ENCODE data around the gene FOCAD. TPM values are rescaled to one million over a fixed set of nuclear protein-coding genes. Genes with fewer than 3 reads are reported as not detected.

FOCAD gene
- total RNA-seq, 1 donor from 2014 or later = 28.7 TPM

- Mint-ChIP-seq H3K27me3 (ENCODE audit: low read depth) (no peaks in the 10 kb centered on the region), H3K36me3 (ENCODE audit: low read depth) (peaks cover 10% of the 10 kb centered on the region), H3K4me1 (ENCODE audit: low read depth) (no peaks in the 10 kb centered on the region), H3K27ac (ENCODE audit: unreplicated experiment) (no peak overlapping the region), H3K9me3 (ENCODE audit: low read depth) (no peaks in the 10 kb centered on the region), H3K4me3 (ENCODE audit: unreplicated experiment) (no peak overlapping the region)
- TF ChIP-seq CTCF (IDR thresholded peaks at IDR 0.05) = no peak
- DNase-seq (ENCODE audit: low spot score) = no peak
Measured at GRCh38 chr9:20742833-20743232, 58.8 kb downstream of the FOCAD start.

GRCh38 chr9:20744036-20744630 is 60.1 kb downstream of the FOCAD start:
- H3K9me3 Mint-ChIP-seq (ENCODE audit: low read depth) = no peaks in the 10 kb centered on the region
- no peak overlapping the region for H3K4me3 Mint-ChIP-seq (ENCODE audit: unreplicated experiment)
- no peak for TF ChIP-seq CTCF (IDR thresholded peaks at IDR 0.05)

GRCh38 chr9:20746967-20747366 is 62.9 kb downstream of the FOCAD start:
- no peaks in the 10 kb centered on the region for H3K9me3 Mint-ChIP-seq (ENCODE audit: low read depth)
- H3K4me3 Mint-ChIP-seq (ENCODE audit: unreplicated experiment) = no peak overlapping the region
- H3K27ac Mint-ChIP-seq (ENCODE audit: unreplicated experiment) = no peak overlapping the region
- DNase-seq (ENCODE audit: low spot score) = no peak
- peaks cover 7% of the 10 kb centered on the region for H3K4me1 Mint-ChIP-seq (ENCODE audit: low read depth)
- no peak for TF ChIP-seq CTCF (IDR thresholded peaks at IDR 0.05)
- no peaks in the 10 kb centered on the region for H3K27me3 Mint-ChIP-seq (ENCODE audit: low read depth)
- H3K36me3 Mint-ChIP-seq (ENCODE audit: low read depth) = peaks cover 3% of the 10 kb centered on the region

More at GRCh38 chr9:20744036-20744630, 60.1 kb downstream of the FOCAD start:
- Mint-ChIP-seq H3K36me3 (ENCODE audit: low read depth) (peaks cover 9% of the 10 kb centered on the region), H3K4me1 (ENCODE audit: low read depth) (no peaks in the 10 kb centered on the region), H3K27me3 (ENCODE audit: low read depth) (no peaks in the 10 kb centered on the region), H3K27ac (ENCODE audit: unreplicated experiment) (no peak overlapping the region)
- no peak for DNase-seq (ENCODE audit: low spot score)

GRCh38 chr9:20749496-20750198 is 65.6 kb downstream of the FOCAD start:
- TF ChIP-seq CTCF (IDR thresholded peaks at IDR 0.05) = no peak
- Mint-ChIP-seq H3K4me3 (ENCODE audit: unreplicated experiment) (no peak overlapping the region), H3K27ac (ENCODE audit: unreplicated experiment) (no peak overlapping the region), H3K27me3 (ENCODE audit: low read depth) (no peaks in the 10 kb centered on the region), H3K36me3 (ENCODE audit: low read depth) (no peaks in the 10 kb centered on the region), H3K9me3 (ENCODE audit: low read depth) (no peaks in the 10 kb centered on the region), H3K4me1 (ENCODE audit: low read depth) (peaks cover 10% of the 10 kb centered on the region)
- no peak for DNase-seq (ENCODE audit: low spot score)

GRCh38 chr9:20753761-20754160 is 69.7 kb downstream of the FOCAD start:
- Mint-ChIP-seq H3K4me3 (ENCODE audit: unreplicated experiment) (no peak overlapping the region), H3K9me3 (ENCODE audit: low read depth) (no peaks in the 10 kb centered on the region), H3K36me3 (ENCODE audit: low read depth) (peaks cover 5% of the 10 kb centered on the region), H3K27me3 (ENCODE audit: low read depth) (no peaks in the 10 kb centered on the region), H3K27ac (ENCODE audit: unreplicated experiment) (no peak overlapping the region), H3K4me1 (ENCODE audit: low read depth) (peaks cover 10% of the 10 kb centered on the region)
- no peak for DNase-seq (ENCODE audit: low spot score)
- no peak for TF ChIP-seq CTCF (IDR thresholded peaks at IDR 0.05)

All from chondrocyte (in vitro differentiated cells).